Germinal center (tissue), 1 donor: ENCODE data around the gene GTPBP8.

Experiments
- DNase-seq: peaks from one replicate; pipeline ENCODE4 v3.0.0; 2012; ENCODE audit warnings: mixed read lengths, low spot score

GTPBP8 gene

DNA sequence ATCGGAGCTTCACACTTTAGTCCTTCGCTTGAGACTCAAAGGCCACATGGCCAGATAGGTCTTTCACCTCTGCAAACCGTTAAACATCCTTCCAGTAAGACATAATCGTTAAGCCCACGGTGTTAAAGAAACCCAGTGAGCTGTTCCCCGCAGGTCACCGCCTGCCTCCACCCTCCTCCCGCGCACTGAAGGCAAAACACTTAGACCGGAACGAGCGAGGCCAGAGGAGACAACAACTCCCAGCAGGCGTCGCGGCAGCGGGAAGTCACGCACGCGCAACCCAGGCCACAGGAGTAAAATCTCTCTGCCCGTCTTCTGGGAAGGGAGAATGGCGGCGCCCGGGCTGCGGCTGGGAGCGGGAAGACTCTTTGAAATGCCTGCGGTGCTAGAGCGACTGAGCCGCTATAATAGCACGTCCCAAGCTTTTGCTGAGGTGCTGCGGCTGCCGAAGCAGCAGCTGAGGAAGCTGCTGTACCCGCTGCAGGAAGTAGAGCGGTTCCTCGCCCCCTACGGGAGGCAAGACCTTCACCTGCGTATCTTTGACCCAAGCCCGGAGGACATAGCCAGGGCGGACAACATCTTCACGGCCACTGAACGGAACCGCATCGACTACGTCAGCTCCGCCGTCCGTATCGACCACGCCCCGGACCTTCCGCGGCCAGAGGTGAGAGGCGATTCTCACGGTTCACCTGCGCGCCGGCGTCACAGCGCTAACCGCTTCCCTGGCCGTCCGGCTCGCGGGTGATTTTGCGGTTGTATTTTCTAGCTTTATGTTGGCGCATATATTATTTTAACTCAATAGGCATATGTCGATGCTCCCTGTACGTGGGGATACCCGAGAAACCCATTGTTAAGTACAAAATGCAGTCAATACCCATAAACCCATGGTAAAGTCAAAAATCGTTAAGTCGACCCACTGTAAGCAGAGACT, at the start of gene GTPBP8:
Gene GTPBP8 (plus strand): TSS at position 313 of the 931 bp plus-strand sequence. CDS start 16 bp downstream, at position 329.
- peak; percentile 81 for DNase-seq

DNA sequence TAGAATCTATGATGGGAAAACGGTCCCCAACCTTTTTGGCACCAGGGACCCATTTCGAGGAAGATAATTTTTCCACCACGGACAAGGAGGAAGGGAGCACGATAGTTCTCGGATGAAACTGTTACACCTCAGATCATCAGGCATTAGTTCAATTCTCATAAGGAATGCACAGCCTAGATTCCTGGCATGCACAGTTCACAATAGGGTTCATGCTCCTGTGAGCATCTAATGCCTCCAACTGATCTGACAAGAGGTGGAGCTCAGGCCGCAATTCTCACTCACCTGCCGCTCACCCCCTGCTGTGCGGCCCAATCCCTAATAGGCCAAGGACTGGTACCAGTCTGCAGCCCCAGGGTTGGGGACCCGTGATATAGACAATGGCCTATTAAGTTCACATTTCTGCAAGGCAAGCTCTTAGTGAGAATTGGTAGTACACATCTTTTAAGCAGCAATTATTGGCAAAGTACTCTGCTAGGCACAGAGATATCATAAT, 42.4 kb upstream of the GTPBP8 start:
- no peak for DNase-seq

DNA sequence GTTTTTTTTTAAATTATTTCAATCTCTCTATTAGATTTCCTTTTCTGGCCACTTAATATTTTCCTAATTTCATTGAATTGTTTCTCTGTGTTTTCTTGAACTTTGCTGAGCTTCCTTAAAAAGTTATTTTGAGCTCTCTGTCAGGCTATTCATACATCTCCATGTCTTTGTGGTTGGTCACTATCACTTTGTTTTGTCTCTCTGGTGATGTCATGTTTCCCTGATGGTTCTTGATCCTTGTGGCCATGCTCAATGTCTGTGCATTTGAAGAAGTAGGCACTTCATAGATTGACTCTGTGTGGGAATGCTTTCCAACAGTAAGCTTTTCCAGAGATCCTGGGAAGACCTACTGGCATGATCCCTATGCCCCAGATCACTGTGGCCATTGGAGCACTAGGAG, 34.4 kb upstream of the GTPBP8 start:
- no peak for DNase-seq

DNA sequence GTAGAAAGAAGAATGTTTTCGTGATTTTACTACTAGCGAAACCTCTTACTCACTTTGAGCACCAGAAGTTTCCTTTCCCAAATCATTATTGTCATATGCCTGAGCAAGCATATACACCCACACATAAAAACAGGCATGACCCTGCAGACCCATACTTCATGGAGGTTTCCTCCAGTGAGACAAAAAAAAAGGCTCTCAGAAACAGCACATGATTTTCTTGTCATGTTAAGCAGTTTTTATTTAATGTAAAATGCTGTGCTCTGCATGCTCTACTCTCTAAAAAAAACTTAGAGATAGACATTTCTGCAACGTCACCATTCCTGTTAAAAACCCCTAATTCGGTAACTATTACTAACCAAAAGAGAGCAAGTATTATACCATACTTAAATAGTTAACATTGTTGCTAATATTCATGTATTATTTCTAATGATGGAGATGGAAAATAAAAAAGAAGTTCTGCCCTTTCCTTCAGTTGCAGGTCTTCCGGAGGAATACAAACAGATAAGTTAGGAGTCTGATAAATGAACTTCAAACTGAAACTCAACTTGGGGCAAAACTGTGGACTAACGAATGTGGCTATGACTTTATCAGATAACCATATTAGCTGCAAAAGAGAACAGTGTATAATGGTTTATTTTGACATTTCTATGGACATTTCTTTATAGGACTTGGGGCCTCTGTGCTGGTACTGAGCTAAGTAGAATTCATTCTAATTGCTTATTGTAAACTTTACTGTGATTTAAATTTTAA, 31.8 kb upstream of the GTPBP8 start:
- DNase-seq = no peak

DNA sequence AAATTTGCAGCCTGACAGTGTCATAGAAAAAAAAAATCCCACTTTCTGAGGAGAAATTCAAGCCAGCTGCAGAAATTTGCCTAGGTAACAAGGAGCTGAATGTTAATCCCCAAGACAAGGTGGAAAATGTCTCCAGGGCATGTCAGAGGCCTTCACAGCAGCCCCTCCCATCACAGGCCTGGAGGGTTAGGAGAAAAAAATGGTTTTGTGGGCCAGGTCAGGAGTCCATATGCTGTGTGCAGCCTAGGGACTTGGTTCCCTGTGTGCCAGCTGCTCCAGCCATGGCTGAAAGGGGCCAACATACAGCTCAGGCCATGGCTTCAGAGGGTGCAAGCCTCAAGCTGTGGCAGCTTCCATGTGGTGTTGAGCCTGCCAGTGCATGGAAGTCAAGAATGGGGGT, 27.1 kb upstream of the GTPBP8 start:
- no peak for DNase-seq

DNA sequence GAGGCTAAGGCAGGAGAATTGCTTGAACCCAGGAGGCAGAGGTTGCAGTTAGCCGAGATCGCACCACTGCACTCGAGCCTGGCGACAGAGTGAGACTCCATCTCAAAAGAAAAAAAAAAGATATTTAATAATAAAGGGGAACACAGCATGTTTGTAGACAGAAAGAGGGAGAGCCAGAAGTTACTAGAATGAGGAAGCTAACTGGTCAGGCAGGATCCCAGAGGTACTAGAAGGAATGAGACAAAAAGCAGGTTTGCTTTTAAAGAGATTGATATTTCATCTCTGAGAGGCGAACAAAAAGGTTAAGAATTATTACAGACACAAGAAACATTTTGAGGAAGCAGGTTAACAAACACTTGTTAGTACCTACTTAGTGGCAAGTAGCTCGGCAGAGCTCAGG, 25.1 kb upstream of the GTPBP8 start:
- no peak for DNase-seq

DNA sequence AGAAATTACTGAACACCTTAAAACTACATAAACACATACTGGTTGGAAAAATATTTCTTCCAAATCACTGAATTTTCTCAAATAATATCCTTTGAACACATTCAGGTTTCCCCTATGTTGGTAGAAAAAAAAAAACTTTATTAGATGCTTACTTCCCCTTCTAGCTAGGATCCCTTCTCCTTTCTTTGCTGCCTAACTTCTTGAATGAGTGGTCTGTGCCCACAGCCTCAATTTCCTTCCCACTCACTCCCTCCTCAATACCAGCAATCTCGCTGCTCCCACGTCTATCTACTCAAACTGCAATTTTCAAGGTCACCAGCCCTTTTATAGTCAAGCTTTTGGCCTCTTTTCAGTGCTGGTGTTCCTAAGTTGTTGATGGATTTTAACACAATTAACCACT, 24.2 kb upstream of the GTPBP8 start:
- DNase-seq = no peak

DNA sequence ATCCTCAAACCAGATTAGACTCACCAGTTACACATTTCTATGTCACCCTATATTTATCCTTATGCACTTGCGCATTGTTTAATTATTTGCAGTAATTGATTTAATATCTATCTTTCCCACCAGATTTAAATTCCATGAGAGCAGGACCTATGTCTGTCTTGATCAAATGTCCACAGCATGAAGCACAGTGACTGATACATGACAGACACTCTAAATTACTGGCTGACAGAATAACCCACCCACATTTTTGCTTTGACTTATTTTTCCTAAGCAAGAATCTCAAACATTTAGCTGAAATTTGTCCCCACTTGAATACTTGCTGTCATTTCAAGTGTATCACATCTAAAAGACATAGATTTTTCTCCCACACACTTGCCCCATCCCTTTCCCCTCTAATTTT, 23.4 kb upstream of the GTPBP8 start:
- DNase-seq = no peak

DNA sequence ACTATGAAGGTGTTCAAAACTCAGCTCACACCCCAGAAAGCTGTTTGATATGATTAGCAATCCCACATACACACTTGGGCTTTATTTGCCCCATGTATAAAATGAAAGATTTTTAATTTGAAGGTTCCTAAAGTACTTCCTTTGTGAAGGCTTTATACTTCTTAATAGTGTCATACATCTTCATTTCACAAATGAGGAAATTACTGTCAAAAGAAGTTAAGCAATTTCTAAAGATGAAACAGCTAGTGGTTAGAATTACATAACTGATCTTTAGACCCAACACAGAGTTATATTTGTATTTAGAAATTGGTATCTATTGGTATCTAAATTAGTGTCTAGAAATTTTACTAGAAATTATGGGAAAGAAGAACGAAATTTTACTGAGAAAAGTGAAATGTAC, 23.0 kb upstream of the GTPBP8 start:
- no peak for DNase-seq

DNA sequence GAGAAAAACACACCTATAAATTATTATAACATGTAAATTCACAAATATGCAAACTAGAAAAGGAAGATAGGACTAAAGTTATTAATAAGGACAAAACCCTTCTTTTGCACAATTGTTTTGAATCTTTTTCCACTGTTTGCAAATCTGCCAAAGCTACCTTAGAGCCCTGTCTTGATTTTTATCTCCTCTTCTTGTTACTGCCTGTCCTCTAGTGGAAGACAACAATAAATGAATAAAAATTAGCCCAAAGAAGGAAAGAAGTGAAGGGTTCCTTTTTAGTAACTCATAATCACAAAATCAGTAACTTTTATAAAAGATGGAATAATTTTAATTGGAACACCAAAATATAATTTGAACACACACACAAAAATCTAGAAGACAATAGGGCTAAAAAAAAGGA, 18.6 kb upstream of the GTPBP8 start:
- no peak for DNase-seq

DNA sequence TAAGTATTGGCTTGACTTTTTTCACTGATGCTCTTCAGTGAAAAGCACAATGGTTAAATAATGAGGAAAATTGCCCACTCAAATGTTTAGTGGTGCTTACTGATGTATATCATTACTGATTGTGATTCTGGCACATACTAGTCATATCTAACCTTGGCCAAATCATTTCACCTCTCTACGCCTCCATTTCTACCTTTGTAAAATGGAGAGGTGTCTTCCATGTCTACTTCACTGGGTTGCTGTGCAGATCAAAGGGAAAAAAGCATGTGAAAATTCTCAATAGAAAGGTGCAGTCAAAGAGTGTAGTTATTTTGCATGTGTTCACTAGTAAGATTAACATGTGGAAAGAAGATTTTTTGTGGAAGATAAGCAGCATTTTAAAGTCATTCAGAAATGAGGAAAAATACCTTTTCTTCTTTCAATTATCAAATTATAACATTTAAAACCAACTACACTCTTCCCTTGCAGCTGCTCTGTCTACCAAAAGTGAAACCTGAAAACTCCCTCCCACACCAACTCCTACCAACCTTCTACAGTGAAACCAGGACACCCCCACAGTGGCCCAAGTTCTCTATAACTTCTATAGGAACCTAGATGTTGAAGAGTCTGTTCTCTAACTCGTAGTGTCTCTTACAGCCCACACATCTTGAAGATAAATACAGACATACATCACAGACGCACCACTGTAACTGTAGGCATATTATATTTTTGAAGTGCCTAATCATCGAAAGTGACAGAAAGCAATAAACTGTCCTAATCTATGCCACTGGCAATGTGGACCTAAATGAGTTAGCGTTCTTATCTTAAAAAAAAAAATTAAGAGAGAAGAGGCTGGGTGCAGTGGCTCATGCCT, 17.2 kb upstream of the GTPBP8 start:
- DNase-seq = peak; percentile 15

DNA sequence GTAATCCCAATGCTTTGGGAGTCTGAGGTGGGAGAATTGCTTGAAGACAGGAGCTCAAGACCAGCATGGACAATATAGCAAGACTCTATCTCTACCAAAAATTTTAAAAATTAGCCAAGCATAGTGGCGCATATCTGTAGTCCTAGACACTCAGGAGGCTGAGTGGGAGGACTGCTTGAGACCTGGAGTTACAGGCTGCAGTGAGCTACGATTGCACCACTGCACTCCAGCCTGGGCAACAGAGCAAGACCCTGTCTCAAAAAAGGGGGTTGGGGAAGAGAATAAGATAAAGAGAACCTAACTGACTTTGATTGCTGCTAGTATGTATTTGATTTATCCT, 16.6 kb upstream of the GTPBP8 start:
- no peak for DNase-seq

DNA sequence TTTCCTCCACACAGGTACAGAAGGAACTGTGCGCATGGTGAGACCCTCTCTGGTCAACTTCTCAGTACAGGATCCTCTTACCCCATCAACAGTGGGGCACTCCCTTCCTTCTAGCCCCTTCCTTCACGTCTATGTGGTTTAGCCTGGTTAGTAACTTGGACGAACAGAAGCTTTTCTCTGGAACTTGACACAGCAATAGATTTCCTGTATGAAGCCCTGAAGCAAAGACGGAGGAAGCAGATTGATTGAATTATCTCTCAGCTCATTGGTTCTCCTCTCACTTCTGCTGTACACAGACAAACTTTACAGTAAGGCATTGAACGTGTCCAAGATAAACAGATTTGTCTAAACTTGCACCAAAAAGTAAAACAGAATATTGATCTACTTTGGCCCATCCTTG, 15.9 kb upstream of the GTPBP8 start, which contains the start of gene CD200R1:
Gene CD200R1 (minus strand): TSS at position 210 of the 400 bp plus-strand sequence. CDS start 246 bp downstream, outside the sequence.
- no peak for DNase-seq

DNA sequence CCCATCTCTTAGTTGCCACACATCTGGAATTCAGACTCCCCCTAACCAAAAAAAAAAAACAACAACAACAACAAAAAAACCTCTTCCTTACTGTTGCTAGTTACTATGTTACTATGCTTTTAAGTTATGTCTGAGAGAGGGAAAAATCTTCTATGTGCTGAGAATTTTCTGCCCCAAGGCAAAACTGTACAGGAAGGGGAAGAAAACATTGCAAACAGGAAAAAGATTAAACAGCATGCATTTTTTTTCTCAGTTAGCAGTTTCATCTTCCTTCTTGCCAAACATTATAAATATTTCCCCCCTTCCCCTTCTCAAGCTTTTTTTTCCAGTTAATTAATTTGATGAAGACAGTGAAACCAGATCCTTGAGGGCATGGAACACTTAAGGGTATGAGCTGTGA, 14.8 kb upstream of the GTPBP8 start:
- no peak for DNase-seq

DNA sequence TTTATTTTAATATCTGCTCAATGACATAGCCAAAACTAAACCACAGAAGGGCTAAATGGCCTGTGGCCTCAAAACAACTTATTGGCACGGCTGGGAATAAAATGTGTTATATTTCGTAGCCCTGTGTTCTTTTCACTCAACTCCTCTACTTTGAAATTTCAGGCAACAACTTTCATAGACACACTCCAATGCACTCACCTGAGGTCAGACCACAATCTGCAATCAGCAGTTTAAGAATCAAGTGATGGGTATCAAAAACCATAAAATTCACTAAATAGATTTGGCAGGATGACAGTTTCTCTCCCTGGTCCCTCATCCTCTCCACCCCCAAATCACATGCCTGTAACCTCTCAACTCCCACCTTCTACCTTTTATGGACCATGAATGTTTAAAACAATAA, 13.8 kb upstream of the GTPBP8 start:
- DNase-seq = no peak

DNA sequence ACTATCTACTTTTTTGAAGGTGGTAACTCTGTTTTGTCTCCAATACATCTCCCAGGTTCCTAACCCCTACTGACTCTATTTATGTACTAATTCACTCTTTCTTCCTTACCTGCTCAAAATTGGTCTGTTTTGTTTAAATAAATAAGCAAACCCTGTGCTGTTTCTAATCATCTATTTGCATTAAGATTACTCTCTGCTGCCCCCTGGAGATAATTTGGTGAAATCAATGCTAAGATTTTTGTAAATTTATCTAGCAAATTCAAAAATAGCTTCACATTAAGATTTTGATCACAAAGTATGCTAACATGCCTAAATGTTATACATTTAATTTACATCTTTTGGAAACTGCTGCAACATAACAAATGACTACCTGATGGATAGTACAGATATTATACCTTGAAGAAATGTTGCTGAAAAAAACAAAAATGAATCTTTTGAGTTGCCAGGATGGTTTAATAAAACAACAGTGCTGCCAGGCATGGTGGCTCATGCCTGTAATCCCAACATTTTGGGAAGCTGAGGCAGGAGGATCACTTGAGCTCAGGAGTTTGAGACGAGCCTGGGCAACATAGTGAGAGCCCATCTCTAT, 11.4 kb upstream of the GTPBP8 start:
- DNase-seq = peak; percentile 32

DNA sequence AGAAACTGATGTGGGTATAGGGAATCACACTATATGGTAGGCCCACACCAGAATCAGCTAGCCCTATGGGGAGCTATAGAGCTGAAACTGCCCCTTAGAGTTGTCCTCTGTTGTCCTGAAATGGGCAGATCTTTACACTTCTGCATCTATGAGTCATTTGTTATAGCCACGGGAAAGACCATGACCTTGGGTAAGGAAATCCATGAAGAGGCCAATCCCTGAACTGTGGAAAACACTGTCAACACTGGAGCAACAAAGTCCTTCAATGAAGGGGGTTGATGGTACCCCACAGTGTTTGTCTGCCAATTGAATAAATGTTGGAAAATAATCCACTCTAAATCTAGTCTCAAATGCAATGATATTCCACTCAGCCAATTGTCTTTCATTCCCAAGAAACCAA, 10.7 kb upstream of the GTPBP8 start:
- DNase-seq = no peak

DNA sequence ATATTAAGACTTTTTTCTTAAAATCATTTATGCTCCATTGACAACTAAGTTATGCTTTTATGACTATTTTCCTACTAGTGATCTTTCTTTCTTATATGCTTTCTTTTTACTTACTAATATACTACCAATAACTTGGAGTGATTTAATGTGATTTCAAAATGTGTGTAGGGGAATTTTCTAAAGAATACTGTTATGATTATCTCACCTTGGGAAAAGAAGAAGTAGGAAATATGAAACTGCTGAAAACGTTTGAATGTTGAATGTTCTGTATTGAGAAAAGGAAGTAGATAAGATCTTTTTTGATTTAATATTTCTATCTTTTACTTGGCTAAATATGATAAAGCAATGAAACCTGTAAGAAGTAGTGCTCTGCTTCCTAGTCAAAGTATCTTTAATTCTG, 8.1 kb upstream of the GTPBP8 start:
- no peak for DNase-seq

DNA sequence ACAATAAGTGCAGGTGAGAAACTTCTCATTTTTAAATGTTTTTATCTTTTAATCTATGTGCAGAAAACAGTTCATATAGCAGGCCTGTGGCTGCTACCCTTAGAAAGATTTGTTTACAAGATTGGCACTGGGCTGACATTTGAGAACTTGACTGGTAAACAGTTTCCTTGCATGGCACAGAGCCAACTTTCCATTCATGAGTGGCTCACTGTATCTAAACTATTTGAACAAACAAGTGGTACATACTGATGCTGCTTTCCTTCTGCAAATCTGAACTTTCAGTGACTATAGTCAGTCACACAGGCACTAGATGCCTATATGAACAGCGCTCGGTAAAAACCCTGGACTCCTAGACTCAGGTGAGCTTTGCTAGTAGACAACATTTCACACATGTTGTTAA, 6.3 kb upstream of the GTPBP8 start:
- no peak for DNase-seq

DNA sequence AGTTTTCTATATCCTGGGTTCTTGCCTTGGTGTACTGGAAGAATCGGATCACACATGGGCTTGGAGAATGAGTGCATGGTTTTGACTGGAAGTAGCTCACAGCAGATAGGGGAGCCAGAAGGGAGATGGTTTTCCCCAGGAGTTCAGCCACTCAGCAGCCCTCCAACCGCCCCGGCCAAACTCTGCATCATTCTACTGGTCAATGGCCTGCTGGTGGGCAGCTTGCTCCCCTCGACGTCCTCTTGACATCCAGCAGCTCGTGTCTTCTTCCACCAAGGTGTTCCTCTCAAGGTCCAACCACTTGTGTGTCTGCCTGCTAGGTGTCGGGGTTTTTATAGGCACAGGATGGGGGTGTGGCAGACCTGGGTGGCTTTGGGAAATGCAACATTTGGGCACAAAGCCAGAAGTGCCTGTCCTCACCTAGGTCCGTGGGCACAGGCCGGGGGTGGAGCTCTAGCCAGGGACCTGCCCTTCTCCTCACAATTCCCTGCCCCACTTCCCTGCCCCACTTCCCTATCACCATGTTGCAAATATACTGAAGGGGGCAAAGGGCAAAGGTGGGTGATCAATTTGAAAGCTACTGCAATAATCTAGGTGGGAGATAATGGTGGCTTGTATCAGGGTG, 3.0 kb upstream of the GTPBP8 start:
- DNase-seq = no peak

DNA sequence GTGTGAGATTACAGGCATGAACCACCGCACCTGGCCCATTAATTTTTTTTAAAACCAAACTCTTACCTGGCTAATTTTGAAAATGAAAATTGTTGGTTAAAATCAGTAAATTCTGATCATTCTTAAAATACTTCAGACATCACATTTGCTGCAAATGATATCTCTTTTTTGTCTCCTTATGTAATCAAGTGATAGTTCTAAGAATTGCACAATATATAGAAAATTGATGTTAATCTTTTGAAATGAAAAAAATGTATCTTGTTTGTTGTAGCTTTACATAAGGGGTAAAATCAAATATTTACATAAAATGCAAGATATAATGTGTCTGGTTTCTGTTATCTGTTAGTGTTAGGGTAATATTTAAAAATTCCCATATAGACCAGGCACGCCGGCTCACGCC, 5.0 kb downstream of the GTPBP8 start:
- DNase-seq = no peak
